HEK293T (cell line): ENCODE data around the gene VSTM5.

Experiments used
- ARNT ChIP-seq: fragments of 450-650 bp; IDR thresholded peaks from 2 replicates; pipeline ENCODE4 v1.6.1; 2017; ENCODE audit warnings: mild to moderate bottlenecking
- BHLHE40 ChIP-seq: fragments of 450-650 bp; IDR thresholded peaks from 2 replicates; pipeline ENCODE4 v1.6.1; 2016; ENCODE audit warnings: mild to moderate bottlenecking, moderate library complexity, borderline replicate concordance
- CTBP1 ChIP-seq: fragments of 450-650 bp; IDR thresholded peaks from 2 replicates; pipeline ENCODE4 v1.6.1; 2016; ENCODE audit warnings: borderline replicate concordance
- ELF4 ChIP-seq: fragments of 450-650 bp; IDR thresholded peaks from 2 replicates; pipeline ENCODE4 v1.6.1; 2017; ENCODE audit warnings: antibody characterized with exemption
- FOXA1 ChIP-seq: fragments of 450-650 bp; IDR thresholded peaks from 2 replicates; pipeline ENCODE4 v1.6.1; 2016; ENCODE audit warnings: mild to moderate bottlenecking
- FOXK2 ChIP-seq: fragments of 450-650 bp; IDR thresholded peaks from 2 replicates; pipeline ENCODE4 v1.6.1; 2016; ENCODE audit warnings: mild to moderate bottlenecking
- FOXM1 ChIP-seq: fragments of 450-650 bp; IDR thresholded peaks from 2 replicates; pipeline ENCODE4 v1.6.1; 2017; ENCODE audit warnings: mild to moderate bottlenecking, borderline replicate concordance
- L3MBTL2 ChIP-seq: fragments of 450-650 bp; conservative IDR thresholded peaks from 2 replicates; pipeline ENCODE4 v1.6.1; 2016; ENCODE audit warnings: mild to moderate bottlenecking
- NFRKB ChIP-seq: fragments of 450-650 bp; IDR thresholded peaks from 2 replicates; pipeline ENCODE4 v1.6.1; 2016; ENCODE audit warnings: mild to moderate bottlenecking, moderate library complexity
- SP1 ChIP-seq: fragments of 450-650 bp; IDR thresholded peaks from 2 replicates; pipeline ENCODE4 v1.6.1; 2017
- SUZ12 ChIP-seq: fragments of 450-650 bp; IDR thresholded peaks from 2 replicates; pipeline ENCODE4 v1.6.1; 2016; ENCODE audit warnings: mild to moderate bottlenecking
- TF ChIP-seq, protein P1 (sequence below): fragments of 450-650 bp; IDR thresholded peaks from 2 replicates; pipeline ENCODE4 v1.6.1; 2016

DNA sequence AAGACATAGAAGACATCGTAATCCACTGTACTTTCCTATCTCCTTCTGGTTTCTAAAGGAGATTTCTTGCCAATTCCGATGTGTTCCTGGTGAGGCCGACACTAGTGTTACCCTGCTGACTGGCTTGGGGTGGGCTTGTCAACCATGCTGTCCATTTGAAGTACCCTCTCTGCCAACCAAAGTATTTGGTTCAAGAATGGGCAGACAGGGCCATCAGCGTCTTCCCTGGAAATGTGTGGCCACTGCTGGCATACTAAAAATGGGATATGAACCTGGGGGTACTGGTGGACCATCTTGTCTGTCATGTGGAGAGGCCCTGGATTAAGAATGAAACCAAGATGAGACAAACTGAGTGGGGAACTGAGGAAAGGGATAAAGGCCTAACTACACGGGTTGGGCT lies 1.8 kb upstream of the VSTM5 start:
- TF ChIP-seq CTBP1 (no peak), FOXA1 (no peak), SUZ12 (no peak), FOXK2 (no peak), FOXM1 (no peak), ELF4 (no peak), SP1 (no peak), BHLHE40 (no peak), NFRKB (no peak), ARNT (no peak), L3MBTL2 (no peak)
- TF ChIP-seq, protein P1, sequence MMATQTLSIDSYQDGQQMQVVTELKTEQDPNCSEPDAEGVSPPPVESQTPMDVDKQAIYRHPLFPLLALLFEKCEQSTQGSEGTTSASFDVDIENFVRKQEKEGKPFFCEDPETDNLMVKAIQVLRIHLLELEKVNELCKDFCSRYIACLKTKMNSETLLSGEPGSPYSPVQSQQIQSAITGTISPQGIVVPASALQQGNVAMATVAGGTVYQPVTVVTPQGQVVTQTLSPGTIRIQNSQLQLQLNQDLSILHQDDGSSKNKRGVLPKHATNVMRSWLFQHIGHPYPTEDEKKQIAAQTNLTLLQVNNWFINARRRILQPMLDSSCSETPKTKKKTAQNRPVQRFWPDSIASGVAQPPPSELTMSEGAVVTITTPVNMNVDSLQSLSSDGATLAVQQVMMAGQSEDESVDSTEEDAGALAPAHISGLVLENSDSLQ: no peak
